Stimulated activated CD4-positive, alpha-beta T cell treated with anti-CD3 and anti-CD28 coated beads, Interleukin-2, amount 100 ng/mL, for 24 hours (primary cell): Measurements from ENCODE around the gene DLX5.
"Not testable (repeated sequence)": the region's sequence is repeated elsewhere in the genome, so short reads cannot be mapped to it uniquely, and the experiment has no call there.

ENCODE experiments used
- DNase-seq, 2 donors: peaks; one replicate each; pipeline ENCODE4 v3.0.0-alpha.2; 2020

DLX5 gene

DNA sequence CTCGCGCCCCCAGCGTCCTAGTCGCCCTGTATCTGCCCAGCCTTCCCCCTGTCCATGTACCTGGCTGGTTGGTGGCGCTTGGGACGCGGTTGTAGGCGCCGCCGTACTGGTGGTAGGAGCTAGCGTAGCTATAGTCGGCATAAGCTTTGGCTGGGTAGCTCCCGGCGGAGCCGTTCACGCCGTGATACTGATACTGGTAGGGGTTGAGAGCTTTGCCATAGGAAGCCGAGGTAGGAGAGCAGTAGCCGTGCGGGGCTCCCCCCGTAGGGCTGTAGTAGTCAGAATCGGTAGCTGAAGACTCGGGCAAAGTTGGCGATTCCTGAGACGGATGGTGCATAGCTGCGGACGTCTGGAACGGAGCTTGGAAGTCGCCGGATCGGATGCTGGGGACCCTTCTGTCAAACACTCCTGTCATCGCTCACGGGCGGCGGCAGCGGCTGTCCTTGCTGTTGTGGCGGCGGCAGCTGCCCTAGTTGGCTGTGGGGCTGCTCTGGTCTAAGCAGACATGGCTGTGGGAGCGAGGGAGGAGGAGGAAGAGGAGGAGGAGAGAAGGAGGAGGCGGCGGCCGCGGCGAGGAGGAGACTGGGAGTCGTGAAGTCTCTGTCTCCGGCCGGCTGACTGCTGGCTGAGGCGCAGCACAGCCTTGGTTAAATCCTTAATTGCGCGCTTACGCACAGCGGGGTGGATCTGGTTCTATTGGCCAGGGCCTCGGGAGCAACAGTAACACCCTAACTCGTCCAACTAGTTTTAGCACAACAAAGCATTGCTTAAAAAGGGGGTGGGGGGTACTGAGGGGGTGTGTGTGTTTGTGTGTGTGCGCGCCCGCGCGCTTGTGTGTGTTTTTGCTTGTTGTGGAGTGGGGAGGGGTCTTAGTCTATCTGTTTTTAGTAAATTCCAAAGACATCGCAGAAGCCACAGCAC, at the start of gene DLX5:
Gene DLX5 (minus strand): TSS at position 623 of the 921 bp plus-strand sequence. CDS start 208 bp downstream, at position 415.
- DNase-seq: no peak

DNA sequence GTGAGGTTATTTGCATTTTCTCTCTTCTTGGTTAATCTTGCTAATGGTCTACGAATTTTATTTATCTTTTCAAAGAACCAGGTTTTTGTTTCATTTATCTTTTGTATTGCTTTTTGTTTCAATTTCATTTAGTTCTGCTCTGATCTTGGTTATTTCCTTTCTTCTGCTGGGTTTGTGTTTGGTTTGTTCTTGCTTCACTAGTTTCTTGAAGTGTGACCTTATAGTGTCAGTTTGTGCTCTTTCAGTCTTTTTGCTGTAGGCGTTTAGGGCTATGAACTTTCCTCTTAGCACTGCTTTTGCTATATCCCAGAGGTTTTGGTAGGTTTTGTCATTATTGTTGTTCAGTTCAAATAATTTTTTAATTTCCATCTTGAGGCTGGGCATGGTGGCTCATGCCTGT, 47.4 kb upstream of the DLX5 start:
- DNase-seq: not testable (repeated sequence)

DNA sequence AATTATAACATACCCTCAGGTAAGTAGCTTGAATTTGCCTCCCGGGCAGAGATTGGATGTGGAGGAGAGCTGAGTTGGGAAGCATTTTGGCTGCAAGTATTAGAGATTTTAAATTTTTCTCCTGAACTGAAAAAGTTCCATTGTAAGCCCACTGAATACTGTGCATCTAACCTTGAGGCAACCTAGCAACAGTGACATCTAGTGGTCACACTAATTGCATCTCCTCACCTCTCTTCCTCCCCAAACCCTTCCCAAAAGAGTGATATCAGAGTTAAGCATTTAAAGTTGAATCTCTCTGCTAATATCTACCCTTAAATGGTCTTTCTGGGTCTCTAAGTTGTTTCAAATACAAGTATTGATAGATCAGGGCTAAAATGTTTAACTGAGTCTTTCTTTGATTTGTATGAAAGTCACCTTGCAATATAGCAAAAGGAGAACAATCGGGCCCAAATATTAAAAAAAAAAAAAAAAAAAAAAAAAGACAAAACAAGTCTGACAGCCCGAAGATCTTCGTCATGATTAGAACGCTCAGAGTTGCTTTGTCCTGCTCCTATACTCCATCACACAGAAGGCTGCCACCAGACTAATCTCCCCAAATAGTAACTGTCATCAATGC, 40.4 kb upstream of the DLX5 start:
- DNase-seq: no peak

DNA sequence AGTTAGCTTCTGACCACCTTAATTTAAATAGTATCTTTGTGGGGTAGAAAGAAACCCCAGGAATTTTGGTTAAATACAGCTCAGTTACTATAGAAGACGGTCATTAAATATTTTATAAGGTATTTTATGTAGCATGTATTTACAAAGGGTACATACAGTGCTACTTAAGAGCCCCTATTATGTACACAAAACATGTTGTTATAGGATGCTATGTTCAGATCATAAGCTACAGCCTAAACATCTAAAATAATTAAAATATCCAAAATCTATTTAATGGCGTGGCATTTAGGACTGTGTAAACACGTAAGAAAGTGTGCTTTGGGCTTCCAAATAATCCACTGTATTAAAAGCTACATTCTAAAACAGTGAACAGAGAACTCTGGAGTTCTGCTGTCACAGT, 39.4 kb upstream of the DLX5 start:
- no peak for DNase-seq

DNA sequence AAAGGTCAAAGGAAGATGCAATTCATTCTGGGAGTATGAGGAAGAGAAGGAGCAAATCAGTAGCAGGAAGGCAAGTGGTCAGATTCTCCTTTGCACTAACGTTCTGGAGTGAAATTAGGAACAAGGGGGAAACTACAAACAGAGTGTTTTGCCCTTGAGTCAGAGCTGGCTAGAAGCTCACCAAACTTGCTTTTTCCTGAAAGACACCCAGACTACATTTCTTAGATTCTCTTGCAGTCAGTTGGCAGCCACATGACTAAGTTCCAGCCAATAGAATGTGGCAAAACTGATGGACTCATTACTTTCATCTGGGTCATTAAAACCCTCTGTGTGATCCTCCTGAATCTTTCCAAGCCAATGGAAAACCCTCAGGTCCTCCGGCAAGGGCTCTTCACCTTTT, 18.6 kb upstream of the DLX5 start:
- no peak for DNase-seq

DNA sequence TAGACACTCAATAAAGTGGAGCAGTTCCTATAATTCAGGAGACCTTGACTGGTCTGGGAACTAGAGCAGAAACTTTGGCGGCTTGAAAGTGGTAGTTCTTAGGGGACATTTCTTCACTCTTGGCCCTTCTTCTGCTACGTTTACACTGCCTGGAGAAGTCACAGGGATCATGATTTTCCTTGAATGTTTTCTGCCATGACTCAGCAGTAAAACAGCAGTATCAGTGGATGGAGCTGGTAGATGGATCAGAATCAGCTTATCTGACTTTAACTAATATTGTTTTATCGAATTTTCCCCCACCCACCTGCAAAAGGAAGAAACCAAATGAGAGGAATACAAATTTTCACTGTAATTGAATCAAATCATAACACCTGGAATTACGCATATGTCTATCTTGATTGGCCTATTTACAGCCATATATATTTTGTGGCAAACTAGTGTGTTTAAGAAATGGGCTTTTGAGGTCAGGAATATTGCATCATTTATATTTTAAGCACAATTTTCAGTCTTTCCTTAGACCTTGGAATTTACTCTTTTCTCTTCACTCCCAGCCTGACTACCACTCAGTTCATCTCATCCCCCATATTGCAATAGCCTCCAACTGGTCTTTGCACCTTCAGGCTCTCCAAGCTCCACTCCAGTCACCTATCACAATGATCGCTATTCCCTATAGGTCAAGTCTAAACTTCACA, 14.9 kb upstream of the DLX5 start:
- no peak for DNase-seq

DNA sequence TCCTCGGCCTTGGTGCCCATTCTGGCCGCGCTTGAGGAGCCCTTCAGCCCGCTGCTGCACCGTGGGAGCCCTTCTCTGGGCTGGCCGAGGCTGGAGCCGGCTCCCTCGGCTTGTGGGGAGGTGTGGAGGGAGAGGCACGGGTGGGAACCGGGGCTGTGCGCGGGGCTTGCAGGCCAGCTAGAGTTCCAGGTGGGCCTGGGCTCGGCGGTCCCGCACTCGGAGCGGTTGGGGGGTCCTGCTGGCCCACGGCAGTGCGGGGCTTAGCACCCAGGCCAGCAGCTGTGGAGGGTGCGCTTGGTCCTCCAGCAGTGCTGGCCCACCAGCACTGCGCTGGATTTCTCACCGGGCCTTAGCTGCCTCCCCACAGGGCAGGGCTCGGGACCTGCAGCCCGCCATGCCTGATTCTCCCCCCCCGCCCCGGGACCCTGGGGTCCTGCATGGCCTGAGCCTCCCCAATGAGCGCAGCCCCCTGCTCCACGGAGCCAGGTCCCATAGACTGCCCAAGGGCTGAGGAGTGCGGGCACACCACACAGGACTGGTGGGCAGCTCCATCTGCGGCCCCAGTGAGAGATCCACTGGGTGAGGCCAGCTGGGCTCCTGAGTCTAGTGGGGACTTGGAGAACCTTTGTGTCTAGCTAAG, 9.7 kb upstream of the DLX5 start:
- DNase-seq: not testable (repeated sequence)

DNA sequence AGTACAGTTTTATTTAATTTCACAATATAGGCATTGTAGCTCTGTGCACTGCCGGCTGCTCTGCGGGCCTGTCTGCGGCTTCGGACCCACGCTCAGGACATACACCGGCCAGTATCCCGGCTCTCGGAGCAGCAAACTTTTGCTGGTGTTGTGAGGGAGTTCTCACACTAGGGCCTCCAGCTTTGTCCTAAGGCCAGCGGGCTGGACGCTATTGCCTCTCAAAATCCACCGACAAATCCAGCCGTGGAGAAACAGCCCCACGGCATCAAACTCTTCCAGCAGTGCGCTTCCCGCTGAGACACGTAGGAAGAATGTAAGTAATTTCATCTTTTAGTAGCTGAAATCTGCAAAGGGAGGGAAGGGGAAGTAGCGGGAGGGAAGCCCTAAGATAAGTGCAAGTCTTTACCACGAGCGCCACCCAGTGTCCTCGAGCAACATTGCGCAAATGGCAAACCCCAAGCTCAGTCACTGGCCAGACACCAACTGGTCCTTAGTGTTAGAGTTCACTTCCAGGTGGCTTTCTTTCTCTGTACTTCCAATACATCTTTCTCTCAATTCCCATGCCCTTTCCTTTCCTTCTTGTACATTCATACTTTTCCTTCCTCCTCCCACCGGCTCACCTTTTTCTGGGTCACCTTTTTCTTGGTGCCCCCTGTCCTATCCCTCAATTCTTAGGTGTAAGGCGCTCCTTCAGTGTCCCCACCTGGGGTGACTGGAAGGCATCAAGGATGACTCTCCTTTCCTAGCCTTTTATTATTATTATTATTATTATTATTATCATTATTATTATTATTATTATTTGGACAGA, 3.0 kb upstream of the DLX5 start:
- DNase-seq: peak; percentile 74 to 76

DNA sequence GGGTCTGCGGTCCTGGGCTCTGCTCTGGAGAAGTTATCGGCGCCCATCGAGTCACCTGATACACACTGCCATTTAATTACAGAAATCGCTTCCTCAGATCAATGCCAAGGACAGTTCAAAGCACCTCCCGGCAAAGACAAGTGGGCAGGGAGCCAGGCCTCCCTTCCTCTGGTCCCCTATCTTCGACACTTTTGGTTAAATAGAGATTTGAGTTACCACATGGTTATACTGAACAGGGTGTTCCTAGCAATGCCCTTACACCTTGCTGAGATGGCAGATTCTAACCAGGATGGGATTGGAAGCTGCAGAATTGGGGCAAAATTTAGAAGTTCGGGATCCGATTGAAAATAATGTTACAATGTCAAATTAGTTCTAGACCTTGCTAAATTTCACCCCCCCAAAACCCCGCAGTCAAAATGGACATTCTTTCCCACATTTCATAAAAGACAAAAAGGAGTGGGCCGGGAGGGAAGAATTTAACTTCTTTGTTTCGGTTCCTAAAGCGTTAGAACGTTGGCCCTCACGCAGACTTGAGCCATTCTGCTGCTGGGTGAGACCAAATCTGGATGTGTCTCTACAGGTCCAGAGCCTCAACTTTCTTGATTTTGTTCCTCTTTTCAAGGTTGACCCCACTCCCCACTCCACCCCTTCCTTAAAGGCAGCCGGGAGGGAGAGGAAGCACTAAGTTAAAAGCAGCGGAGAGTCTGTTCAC, 2.2 kb upstream of the DLX5 start:
- no peak for DNase-seq

DNA sequence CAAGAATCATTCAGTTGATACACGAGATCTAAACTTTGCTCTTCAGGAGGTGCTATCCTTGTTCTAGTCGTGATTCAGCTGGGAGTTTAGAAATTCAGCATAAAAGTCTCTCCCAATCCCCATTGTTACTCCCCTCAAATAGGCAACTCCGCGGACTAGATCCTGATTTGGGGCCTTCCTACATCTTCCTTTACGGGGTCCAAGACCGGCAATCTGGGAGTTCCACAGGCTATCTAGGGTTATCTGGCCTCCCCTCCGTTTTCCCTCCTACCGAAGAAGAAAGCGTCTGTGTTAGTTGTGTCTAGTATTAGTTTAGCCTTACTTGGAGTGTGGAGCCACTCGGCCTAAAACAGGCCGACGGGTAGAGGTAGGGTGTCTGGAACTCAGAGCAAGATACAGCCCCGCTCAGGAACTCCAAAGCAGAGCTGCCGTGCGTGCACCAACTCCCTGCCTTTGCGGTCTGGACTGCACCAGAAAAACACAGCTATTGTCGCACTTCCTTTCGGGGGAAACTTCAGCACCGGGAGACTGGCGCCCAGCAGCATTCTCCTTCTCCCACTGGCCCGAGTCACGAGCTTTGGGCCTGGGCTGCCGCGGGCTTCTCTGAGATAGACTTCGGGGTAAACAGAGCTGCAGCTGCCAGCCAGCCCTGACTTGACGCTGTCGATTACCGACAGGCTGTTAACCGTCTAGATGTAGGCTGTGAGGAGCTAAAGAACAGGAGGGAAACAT, 1.5 kb upstream of the DLX5 start:
- no peak for DNase-seq

DNA sequence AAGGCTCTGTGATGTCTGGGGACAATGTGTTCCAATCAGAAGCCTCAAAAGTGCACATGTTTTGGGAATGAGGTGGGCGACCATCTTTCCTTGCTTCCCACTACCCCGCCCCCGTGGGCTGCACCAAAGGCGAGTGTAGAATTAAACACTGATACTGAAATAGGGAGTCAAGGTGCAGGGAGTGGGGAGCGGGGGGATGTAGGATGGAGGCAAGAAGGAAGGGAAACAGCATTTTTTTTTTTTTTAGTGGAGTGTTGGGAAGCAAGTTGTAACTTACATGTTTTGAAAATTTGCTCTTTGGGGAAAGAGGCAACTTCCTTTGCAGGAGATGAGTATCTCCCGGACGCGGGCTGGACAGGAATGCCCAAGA, 484 bp upstream of the DLX5 start:
- DNase-seq: no peak

DNA sequence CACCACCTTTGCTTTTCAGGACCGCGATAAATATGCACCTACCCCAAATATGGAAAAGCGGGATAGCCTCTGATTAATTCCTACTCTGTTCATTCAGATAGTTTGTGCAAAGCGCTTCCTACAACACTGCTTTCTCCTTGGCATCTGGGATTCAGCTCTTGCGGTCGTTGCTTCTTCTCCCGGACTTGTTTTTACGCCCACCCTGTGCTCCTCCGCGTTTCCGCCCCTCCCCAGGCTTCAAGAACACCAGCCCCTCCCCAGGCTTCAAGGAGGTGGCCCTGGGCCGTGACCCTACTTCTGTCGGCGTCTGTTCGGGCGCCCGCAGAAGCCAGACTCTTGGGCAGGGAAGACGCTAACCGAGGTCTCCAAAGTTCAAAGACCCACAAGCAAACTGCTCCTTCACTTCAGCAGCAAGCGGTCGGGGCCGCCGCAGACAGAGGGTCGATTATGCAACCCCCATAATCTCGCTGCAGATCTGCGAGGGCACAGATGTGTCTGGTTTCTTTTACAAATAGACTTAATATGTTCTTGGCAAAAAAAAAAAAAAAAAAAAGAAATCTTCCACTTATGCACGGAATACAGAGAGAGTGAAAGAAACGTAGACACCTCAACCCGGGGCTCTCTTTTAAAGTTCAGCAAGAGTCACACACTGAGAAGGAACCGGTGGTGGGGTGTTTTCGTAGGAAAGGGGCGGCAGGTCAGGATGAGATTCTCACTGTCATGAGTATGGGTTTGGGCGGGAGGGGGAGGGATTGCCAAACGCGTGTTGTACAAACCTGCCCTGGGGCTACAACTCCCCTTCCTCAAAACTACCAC, 1.9 kb downstream of the DLX5 start:
- no peak for DNase-seq

DNA sequence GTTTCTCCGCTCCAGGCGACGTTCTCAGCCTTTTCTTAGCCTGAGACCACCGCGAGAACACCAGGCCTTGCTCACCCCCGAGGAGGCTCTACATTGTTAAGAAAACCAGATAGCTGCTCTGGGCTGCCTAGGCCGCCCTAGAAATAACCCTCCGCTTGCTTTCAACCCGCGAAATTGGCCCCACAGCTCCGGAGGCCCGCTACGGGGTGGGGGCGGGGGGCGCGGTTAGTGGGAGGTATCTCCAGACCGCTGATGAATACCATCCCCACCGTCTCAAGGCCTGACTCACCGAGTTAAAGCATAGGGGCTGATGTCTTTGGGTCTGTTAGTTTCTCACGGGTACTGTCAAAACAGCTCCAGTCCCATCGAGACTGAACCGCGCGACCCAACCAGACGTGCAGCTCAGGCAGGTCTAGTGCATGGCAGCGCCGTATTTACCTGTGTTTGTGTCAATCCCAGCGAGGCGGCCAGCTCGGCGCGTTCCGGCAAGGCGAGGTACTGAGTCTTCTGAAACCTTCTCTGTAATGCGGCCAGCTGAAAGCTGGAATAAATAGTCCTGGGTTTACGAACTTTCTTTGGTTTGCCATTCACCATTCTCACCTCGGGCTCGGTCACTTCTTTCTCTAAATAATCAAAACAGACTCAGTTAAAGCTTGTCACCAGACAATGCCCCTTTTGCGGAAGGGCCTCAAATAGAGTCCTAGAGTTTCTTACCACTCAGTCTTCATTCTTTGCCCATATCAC, 2.7 kb downstream of the DLX5 start:
- DNase-seq: no peak

DNA sequence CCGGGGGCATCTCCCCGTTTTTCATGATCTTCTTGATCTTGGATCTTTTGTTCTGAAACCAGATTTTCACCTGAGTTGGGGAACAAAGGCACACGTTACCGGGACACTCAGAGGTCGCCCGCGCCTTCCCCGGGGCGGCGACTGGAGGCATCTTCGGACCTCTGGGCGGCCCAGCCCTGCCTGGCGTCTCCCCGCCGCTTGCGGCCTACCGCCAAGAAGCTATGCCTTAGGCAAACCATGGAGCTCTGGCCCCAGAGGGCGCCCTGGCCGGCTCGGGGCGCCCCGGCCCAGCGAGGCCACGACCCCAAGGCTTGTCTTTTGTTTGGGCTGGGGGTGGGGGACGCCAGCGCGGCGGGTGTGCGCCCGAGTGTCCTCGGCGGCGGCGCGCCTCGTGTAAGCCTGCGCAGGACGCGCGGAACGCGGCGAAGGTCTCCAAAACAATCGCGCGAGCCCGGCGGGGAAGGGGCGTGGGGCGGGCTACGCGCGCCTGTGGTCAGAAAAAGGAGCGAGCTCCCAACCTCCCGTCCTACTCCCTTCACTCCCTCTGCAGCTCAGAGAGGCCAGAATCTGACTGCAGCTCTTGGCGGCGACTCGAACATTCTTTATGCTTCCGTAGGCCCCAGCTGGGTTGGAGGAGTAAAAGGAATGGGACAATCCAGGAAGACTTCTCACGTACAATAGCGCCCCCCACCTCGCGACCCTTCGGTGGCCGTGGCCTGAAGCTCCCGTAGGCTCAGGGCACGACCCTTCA, 3.5 kb downstream of the DLX5 start:
- no peak for DNase-seq

DNA sequence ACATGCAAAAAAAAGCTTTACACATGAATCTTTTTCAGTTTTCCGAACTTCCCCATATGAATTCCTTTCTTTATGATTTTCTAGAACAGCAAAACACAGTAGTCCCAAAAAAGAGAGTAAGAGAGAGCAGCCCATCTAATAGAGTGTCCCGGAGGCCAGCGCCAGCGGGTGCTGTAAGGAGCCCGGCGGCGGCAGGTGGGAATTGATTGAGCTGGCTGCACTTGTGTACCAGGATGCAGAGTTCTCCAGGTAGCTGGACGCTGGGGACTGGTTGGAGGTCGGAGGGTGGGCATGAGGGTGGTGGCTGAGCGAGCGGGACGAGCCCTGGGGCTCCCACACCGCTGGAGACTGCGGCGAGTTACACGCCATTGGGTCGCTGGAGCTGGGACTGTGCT, 4.0 kb downstream of the DLX5 start:
- DNase-seq: no peak

DNA sequence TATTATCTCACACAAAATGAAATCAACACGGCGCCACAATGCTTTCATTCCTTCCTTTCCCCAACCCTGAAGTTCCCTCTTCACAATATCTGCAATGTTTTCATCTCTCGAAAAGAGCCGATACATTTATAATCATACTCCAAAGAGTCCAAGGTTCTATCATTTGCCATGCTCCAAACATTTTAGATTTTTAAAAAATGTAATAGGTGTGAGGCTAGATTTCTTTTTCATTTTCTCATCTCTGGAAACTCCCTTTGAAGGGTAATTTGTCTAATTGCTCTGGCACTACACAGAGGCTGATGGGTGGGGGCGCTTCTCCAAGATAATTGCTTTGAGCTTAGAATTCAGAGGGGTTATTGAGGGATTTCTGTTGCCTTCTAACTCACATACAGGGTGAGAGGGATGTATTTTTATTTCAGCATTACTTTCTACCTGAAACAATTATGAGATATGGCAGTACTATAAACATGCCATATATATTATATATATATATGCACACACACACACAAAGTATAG, 4.9 kb downstream of the DLX5 start:
- DNase-seq: no peak

DNA sequence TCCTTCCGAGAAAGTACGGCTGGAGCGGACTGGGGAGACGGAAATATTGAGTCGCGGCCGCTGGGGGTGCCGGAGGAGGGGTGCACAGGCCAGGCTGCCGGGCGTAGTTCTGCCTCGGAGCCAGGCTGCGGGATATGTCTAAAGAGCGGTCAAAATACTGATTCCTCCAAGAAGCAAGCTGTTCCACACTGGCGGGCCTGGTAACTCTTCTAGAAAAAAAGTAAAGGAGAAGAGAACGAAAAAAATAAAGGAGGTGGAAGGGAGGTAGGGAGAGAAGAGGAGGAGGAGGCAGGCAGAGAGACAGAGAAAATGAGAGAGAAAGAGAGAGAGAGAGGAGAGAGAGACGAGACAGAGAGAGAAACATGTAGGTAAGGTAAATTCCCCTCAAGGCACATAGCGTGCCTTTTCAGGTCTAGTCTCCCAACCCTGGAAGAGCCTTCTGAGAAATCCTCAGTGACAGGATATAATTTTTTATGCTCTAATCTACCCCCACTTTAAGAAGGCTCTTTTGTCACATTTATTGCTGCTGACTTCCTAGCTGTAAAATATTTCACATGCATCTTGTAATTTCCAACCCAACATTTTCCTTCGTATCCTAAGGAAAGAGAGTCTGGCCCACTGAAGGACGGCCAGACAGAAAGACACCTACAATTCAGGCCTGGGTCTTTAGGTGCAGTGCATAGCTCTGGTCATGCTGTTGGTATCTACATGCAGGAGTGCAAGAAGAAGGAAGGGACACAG, 5.7 kb downstream of the DLX5 start:
- DNase-seq: no peak

DNA sequence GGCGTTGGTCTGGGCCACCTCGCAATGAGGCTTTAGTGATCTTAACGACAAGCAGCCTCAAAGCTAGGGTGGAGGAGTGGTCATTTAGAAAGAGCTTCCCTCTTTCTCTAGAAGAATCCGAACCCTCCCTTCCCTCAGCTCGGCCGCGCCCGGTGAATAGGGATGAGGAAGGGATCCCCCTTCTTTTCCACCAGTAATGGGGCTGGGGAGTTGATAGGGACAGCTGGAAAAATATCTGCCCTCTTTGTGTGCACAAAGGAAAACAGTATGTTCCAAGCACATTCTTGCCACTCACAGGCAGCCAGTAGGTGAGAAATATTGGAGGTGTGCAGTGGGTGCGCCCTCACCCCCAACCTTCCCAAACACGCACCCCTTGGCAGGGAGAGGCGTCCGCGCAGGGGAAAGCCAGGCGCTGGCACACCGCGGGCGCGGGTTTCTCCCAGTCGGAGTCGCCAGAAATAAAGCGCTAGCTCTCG, 6.5 kb downstream of the DLX5 start:
- DNase-seq: no peak
